Measurements from ENCODE around the gene INTS2. TPM values are rescaled to one million over a fixed set of nuclear protein-coding genes. Genes with fewer than 3 reads are reported as not detected.
"Not testable (repeated sequence)": the region's sequence is repeated elsewhere in the genome, so short reads cannot be mapped to it uniquely, and the experiment has no call there.

INTS2 gene
- total RNA-seq, 1 donor from 2014 or later, result 9.1 TPM

DNA sequence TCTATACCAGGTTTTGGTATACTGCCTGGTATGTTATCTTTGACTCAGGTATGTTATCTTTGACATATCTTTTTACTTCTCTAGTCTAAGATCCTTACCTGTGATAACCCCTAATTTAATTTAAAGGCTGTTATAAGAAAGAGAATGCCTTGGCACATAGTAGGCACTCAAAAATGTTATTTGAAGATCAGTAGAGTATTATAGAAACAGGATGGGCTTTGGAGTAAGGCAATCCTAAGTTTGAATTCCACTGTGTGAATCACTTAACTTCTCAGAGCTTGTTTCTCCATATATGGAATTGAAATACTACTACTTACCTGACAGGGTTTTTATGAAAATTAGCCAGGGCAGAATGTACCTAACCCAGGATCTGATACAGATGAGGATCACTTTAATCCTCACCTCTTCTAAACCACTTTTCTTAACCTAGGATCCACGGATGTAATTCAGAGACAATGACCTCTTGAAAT, 65.6 kb downstream of the INTS2 start:
- intact Hi-C loops (cut with DNase I), result no loop called here
- ATAC-seq (no peak), DNase-seq (ENCODE audit: missing footprints) (no peak)

DNA sequence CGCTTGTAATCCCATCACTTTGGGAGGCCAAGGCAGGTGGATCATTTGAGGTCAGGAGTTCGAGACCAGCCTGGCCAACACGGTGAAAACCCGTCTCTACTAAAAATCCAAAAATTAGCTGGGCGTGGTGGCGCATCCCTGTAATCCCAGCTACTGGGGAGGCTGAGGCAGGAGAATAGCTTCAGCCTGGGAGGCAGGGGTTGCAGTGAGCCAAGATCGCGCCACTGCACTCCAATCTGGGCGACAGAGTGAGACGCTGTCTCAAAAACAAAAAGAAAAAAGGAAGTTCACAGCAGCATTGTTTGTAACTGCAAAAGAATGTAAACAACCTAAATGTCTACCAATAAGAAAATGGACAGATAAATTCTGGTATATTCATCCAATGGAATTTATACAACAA, 67.4 kb downstream of the INTS2 start:
- ATAC-seq; intact Hi-C loops (cut with DNase I); DNase-seq (ENCODE audit: missing footprints): not testable (repeated sequence)

DNA sequence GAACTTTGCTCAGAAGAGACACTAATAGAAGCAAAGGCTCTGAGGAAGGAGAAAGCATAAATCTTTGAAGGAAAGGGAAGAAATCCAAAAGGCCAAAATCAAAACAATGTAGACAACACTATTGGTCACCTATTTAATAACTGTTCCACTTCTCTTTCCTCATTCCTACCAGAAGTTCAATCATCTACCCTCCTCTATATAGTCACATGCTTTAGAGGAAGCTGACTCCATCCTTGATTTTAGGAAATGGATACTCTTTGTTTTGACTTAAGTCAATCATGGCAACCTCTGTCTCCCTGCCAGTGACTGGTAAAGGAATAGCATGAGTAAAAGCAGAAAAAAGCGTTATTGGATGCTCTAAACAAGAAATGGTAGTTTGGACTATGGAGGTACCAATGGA, 71.7 kb downstream of the INTS2 start:
- intact Hi-C loops (cut with DNase I), result no loop called here
- ATAC-seq, result no peak
- DNase-seq (ENCODE audit: missing footprints), result no peak

DNA sequence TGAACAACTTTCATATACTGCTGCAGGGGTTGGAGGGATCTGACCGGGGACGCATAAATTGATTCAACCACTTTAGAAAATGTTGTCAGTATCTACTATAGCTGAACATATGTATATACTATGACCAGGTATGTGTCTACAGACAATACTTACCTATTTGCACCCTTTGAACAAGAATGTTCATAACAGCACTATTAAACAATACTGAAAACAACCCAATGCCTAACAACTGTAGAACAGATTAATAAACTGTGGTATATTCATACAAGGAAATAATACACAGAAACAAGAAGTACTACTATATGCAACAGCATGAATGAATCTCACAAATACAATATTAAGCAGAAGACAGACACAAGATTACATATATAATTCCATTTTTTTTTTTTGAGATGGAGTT, 74.9 kb downstream of the INTS2 start:
- intact Hi-C loops (cut with DNase I), result no loop called here
- DNase-seq (ENCODE audit: missing footprints) (no peak), ATAC-seq (no peak)

DNA sequence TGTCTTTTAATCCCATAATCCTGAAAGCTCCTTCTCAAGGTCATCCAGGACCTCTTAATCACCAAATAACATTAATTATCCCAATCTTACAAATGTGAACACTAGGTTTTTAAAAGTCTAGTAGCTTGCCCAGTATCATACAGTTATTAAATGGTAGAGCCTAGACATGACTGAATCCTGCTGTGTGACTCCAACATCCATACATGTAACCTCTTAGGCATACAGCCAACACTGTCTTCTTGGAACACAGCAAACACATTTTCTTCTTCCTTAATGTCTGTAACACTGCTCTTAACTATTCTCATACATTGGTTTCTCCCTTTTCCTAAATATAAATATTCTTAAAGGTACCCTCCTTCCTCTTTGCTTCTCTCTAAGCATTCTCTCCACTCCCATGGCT, 78.1 kb downstream of the INTS2 start:
- DNase-seq (ENCODE audit: missing footprints) (no peak), ATAC-seq (no peak)
- intact Hi-C loops (cut with DNase I), result no loop called here

DNA sequence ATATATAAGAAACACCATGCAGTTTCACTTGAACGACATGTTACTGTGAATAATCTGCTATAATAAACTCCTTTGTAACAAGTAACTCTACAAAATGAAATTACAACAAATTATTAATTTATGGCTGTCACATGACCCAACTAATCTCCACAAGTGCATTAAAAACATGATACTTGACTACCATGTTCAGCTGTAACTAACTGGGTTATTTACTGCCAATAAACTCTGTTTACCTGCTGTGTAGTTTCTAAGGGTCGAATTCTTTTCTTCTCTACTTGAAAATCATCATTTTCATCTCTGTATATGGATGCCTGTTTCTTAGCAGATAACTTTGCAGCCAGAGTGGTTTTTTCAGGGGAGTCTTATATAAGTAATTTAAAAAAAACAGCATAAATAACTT, 78.9 kb downstream of the INTS2 start:
- intact Hi-C loops (cut with DNase I), result no loop called here
- DNase-seq (ENCODE audit: missing footprints) (no peak), ATAC-seq (no peak)

DNA sequence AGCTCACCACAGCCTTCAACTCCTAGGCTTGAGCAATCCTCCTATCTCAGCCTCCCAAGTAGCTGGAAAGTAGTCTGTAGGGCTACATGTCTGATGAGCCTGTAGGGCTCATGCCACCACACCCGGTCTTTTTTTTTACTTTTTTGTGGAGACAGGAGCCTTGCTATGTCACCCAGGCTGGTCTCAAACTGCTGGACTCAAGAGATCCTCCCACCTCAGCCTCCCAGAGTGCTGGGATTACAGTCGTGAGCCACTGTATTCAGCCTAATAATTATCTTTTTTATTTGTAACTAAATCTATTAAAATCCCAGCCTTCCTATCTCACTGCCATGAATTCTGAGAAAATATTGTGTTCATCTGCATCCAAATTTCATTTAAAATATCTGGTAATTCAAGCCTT, 79.5 kb downstream of the INTS2 start:
- intact Hi-C loops (cut with DNase I), result no loop called here
- ATAC-seq (no peak), DNase-seq (ENCODE audit: missing footprints) (no peak)

DNA sequence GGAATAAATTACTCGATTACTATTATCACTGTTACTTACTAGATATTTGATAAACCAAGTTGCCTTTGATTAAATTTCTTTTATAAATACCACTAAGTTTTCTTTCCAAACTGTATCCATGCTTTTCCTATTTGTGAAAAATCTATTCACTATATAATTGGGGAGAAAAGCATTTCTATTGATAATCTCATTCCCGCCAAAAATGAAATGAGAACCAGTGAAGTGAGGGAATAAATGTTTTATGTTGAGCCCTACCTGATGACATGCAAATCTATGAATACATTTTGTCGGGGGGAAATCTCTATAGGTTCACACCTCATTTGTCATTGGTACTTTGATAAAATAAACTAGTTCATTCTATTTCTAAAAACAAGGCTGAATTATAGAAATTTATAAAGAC, 80.1 kb downstream of the INTS2 start:
- no peak for ATAC-seq
- intact Hi-C loops (cut with DNase I), result no loop called here
- DNase-seq (ENCODE audit: missing footprints), result no peak

DNA sequence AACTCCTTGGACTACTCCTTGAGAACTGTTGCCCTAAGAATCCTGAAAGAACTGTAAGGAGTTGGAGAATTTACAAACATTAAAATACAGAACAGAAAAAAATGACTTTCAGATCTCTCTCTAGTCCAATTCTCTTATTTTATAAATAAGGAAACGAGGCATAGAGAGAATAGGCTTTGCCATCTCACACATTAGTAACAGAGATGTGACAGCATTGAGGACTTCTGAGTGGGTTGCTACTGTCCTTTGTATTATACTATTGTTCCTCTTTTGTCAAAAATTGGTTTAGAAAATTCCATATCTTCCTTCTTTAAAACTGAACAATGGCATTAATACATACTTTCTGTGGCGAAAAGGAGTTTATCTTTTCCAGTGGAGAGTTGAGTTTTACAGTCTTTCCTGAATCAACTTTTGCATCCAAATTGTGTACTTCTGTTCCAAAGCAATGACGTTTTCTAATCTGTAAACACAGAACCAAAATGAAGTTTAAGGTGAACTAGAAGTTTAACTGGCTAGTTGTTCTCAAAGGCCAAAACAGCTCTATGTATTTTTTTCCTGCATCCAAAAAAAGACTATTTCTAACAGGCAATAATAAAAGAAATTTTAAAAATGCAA, 80.9 kb downstream of the INTS2 start:
- intact Hi-C loops (cut with DNase I), result no loop called here
- DNase-seq (ENCODE audit: missing footprints) (no peak), ATAC-seq (no peak)

DNA sequence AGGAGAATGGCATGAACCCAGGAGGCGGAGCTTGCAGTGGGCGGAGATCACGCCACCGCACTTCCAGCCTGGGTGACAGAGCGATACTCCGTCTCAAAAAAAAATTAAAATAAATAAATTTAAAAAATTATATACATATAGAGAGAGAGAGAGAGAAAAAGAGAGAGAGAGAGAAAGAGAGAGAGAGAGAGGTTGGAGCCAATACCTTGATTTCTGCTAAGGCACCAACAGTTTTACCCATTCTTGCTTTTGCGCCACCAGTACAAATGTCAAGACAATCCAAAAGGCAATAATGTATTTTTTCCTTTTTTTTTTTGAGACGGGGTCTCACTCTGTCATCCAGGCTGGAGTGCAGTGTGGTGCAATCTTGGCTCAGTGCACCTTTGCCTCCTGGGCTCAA, 81.7 kb downstream of the INTS2 start:
- no peak for ATAC-seq
- intact Hi-C loops (cut with DNase I), result no loop called here

DNA sequence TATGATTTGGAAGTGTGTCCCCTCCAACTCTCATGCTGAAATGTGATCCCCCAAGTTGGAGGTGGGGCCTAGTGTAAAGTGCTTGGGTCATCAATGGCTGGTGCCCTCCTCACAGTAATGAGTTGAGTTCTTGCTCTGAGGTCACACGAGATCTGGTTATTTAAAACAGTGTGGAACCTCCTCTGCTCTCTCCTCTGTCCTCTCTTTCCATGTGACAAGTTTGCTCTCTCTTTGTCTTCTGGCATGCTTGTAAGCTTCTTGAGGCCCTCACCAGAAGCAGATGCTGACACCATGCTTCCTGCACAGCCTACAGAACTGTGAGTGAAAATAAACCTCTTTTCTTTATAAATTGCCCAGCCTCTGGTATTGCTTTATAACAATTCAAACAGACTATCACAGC, 84.3 kb downstream of the INTS2 start:
- DNase-seq (ENCODE audit: missing footprints) (no peak), ATAC-seq (no peak)
- intact Hi-C loops (cut with DNase I), result no loop called here

More for the DNA sequence above, 81.7 kb downstream of the INTS2 start:
- DNase-seq (ENCODE audit: missing footprints), result no peak

DNA sequence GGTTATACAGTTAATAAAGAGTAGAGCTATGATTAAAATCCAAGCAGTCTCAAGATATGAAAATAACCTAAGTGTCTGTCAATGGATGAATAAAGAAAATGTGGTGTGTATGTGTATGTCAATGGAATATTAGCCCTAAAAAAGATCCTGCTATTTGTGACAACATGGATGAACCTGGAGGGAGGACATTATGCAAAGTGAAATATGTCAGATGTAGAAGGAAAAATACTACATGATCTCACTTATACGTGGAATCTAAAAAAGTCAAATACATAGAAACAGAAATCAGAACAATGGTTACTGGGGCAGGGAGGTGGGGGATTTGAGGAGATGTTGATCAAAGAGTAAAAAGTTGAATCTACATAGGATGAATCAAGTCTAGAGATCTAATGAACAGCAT, 84.9 kb downstream of the INTS2 start:
- ATAC-seq, result no peak
- DNase-seq (ENCODE audit: missing footprints), result no peak
- intact Hi-C loops (cut with DNase I), result no loop called here

DNA sequence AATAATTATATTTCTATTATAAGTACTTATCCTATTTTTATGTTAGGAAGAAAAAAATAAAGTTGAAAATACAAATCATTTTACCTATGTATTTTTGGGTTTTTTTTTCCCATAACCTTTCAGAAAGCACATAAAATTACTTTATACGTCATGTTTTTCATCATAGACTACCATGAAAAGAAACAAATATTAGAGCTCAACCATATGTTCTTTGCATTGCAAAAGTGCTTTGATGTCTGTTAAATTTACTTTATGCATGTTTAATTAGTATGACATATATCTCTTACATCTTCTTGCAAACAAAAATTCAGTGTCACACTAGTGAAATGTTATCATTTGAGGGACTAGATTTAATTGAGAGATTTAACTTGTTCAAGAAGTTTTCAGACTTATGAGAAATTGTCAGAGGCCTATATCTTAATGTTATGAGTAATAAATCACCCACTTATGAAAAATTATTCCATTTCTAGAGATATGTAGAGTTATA, 88.4 kb downstream of the INTS2 start:
- DNase-seq (ENCODE audit: missing footprints), result no peak
- ATAC-seq, result no peak
- intact Hi-C loops (cut with DNase I), result loop anchor here (5.0 kb wide), 1 partner anchor 417 kb away; no protein-coding TSS in a partner anchor

DNA sequence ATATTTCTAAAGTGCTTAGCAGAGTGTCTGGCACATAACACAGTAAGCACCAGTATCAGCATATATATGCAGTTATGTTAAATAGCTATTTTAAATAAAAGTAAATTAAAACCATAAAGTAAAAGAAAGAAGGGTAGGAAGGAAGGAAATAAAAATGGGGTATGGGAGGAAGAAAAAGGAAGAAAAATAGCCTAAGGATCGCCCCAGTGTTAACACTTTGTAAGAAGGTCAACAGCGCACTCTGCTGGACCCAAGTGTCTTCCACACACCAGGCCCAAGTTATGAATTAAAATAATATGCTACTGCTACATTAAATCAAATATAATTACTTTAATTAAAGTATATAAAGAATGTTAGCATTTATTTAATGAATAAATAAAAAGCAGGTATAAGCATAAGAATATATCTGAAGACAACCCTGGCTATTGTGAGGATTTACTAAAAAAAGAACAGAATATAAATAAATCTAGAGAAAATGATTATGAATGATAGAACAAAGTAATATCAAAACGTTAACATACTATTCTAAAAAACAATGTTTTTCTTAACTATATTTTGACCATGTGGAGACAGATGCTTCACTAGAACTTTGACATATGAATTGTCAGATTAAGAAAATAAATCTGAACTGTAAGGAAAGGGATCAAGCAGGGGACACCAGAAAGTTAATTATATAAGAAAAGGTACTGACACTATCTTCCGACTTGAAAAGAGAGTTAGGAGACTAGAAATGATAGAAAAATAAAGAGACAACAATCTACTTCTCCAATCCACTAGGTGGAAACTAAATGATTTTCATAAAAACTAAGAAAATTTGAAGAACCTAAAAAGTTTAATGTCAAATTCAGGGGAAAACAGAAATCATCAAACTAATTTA, 90.4 kb downstream of the INTS2 start:
- no peak for ATAC-seq
- intact Hi-C loops (cut with DNase I), result loop anchor here (5.0 kb wide), 1 partner anchor 415 kb away; no protein-coding TSS in a partner anchor
- peak; percentile 67 for DNase-seq (ENCODE audit: missing footprints)

DNA sequence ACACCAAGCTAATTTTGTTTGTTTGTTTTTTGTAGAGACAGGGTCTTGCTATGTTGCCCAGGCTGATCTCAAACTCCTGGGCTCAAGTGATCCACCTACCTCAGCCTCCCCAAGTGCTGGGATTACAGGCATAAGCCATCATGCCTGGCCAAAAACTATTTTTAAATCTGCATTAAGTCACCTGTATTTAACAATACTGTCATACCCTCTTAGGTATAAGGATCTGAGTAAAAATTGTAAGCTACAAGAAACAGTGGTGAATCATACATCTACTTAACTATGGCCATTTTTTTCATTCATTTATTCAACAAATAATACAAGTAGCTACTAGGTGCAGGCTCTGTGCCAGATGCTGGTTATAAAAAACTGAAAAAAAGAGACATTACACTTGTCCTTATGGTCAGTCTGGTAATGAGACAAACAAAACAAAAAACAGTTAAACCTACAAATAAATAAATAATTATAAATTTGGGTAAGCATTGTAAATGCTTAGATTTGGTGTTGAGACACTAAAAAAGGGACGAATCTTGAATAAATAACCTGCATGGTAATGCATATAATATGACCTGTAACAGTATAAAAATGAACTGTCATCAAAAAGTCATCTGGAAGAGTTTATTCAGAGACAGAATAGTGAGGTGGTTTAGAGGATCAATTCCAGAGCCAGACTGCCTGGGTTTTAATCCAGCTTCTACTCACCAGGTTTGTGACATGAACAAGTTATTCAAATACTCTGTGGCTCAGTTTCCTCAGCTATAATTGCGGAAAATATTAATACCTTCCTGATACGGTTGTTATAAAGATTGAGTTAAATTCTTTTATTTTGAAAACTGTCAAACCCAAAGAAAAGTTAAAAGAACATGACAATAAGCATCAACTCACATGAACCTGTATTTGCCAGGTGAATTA, 91.3 kb downstream of the INTS2 start:
- DNase-seq (ENCODE audit: missing footprints), result no peak
- ATAC-seq, result no peak
- intact Hi-C loops (cut with DNase I), result loop anchor here (5.0 kb wide), 1 partner anchor 414 kb away; no protein-coding TSS in a partner anchor

DNA sequence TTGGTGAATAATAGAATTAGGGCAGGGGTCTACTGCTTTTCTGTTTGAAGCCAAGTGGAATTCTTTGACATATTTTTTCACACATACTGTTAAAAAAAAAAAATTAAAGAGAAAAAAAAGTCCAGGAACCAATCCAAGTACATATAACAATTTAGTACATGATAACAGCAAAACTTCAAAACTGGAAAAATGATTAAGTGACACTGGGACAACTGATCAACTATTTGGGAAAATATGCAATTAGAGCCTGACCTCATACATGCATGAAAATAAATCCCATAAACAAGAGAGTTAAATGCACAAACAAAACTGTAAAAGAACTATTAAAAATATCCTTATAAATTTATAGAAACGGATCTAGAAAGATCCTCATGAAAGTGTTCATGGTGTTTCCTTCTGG, 92.2 kb downstream of the INTS2 start:
- ATAC-seq (no peak), DNase-seq (ENCODE audit: missing footprints) (no peak)
- intact Hi-C loops (cut with DNase I), result loop anchor here (5.0 kb wide), 1 partner anchor 413 kb away; no protein-coding TSS in a partner anchor

DNA sequence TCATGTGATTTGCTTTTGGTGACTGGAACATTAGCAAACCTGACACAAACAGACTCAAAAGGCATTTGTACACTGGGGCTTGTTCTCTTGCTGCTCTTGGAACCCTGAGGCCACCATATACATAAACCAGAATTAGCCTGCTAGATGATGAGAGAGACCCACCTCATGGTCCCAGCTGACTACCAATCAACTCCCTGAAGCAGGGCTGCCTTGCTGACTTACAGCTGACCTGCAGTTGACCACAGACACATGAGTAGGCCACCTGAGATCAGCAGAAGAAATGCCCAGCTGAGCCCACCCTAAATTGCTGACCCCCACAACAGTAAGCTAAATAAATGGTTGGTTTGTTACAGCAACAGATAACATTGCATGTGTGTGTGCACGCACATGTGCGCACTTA, 93.2 kb downstream of the INTS2 start:
- no peak for ATAC-seq
- intact Hi-C loops (cut with DNase I), result loop anchor here (5.0 kb wide), 1 partner anchor 412 kb away; no protein-coding TSS in a partner anchor
- DNase-seq (ENCODE audit: missing footprints), result no peak

DNA sequence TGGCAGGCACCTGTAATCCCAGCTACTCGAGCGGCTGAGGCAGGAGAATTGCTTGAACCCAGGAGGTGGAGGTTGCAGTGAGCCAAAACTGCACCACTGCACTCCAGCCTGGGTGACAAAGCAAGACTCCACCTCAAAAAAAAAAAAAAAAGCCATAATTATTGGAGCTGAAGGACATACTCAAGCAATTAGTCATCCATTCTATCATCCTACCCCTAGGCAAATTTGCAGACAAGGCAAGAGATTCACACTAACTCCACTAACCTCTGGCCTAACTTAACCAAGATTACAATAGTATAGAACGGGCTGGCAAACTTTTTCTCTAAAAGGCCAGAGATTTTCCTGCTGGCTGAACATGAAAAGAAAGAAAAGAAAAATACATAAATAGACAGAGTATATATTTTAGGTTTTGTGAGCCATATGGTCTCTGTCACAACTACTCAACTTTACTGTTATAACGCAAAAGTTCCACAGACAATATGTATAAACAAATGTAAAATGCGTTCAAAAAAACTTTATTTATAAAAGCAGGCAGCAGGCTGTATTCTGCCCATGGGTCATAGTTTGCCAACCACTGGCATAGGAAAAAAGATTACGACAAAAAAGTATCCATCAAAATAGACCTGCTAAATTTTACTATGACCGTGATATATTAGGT, 94.1 kb downstream of the INTS2 start:
- intact Hi-C loops (cut with DNase I), result no loop called here
- DNase-seq (ENCODE audit: missing footprints) (no peak), ATAC-seq (no peak)
